OCI-M2 (cell line): ENCODE results near the gene RBMS3.

Source experiments
- DNase-seq: peaks from one replicate; lab custom pipeline; 2025; ENCODE audit not compliant: unreplicated experiment; lab: John Stamatoyannopoulos, UW

RBMS3 gene

GRCh38 chr3:29701326-29701983 lies 420.6 kb downstream of the RBMS3 start:
- no peak for DNase-seq

GRCh38 chr3:29705906-29706844 lies 425.3 kb downstream of the RBMS3 start:
- no peak for DNase-seq

- no peak for DNase-seq
Observed at GRCh38 chr3:29708884-29709283, 428.0 kb downstream of the RBMS3 start.

- no peak for DNase-seq
Observed at GRCh38 chr3:29711255-29711771, 430.4 kb downstream of the RBMS3 start.

GRCh38 chr3:29716213-29716612 lies 435.3 kb downstream of the RBMS3 start:
- DNase-seq: no peak

- DNase-seq: no peak
Observed at GRCh38 chr3:29718661-29719065, 437.8 kb downstream of the RBMS3 start.

GRCh38 chr3:29720665-29721064 lies 439.8 kb downstream of the RBMS3 start:
- no peak for DNase-seq

GRCh38 chr3:29721789-29722188 lies 440.9 kb downstream of the RBMS3 start:
- DNase-seq: no peak

GRCh38 chr3:29731050-29731449 lies 450.2 kb downstream of the RBMS3 start:
- DNase-seq: no peak

GRCh38 chr3:29741231-29741630 lies 460.4 kb downstream of the RBMS3 start:
- no peak for DNase-seq

- no peak for DNase-seq
Observed at GRCh38 chr3:29745232-29745870, 464.5 kb downstream of the RBMS3 start.

GRCh38 chr3:29746163-29746760 lies 465.4 kb downstream of the RBMS3 start:
- no peak for DNase-seq

- DNase-seq: no peak
Observed at GRCh38 chr3:29747991-29748390, 467.1 kb downstream of the RBMS3 start.

- no peak for DNase-seq
Observed at GRCh38 chr3:29751647-29752314, 470.9 kb downstream of the RBMS3 start.

- DNase-seq: no peak
Observed at GRCh38 chr3:29754346-29754745, 473.5 kb downstream of the RBMS3 start.

GRCh38 chr3:29755416-29755815 lies 474.5 kb downstream of the RBMS3 start:
- no peak for DNase-seq

GRCh38 chr3:29757054-29757777 lies 476.3 kb downstream of the RBMS3 start:
- DNase-seq: no peak

- no peak for DNase-seq
Observed at GRCh38 chr3:29758108-29758433, 477.2 kb downstream of the RBMS3 start.

GRCh38 chr3:29758434-29759322 lies 477.8 kb downstream of the RBMS3 start:
- no peak for DNase-seq
